Nephron (organoid): ENCODE measurements around the gene RUNX2.

Experiments
- H3K27ac Mint-ChIP-seq, 3 experiments: 2 replicates each; pipeline ENCODE4 v1.8.0; 2020; ENCODE audit warnings: mixed read lengths in 3 of 3, mild to moderate bottlenecking in 2 of 3, moderate library complexity in 1 of 3
- H3K27me3 Mint-ChIP-seq: 2 replicates; pipeline ENCODE4 v1.8.0; 2021; ENCODE audit warnings: low read depth, mild to moderate bottlenecking, moderate library complexity, mixed read lengths
- H3K36me3 Mint-ChIP-seq: 2 replicates; pipeline ENCODE4 v1.8.0; 2020; ENCODE audit warnings: low read depth, mixed read lengths
- H3K4me1 Mint-ChIP-seq: 2 replicates; pipeline ENCODE4 v1.8.0; 2020; ENCODE audit warnings: mixed read lengths
- H3K4me3 Mint-ChIP-seq, 3 experiments: 2 replicates each; pipeline ENCODE4 v1.8.0; 2020; ENCODE audit warnings: mild to moderate bottlenecking in 3 of 3, mixed read lengths in 3 of 3, moderate library complexity in 2 of 3
- H3K9me3 Mint-ChIP-seq: 2 replicates; pipeline ENCODE4 v1.8.0; 2020; ENCODE audit warnings: mixed read lengths
- TF ChIP-seq, protein P1 (sequence below), 3 experiments: fragments of 200-600 bp; sonication (generic); IDR thresholded peaks; one replicate each; pipeline ENCODE4 v1.5.0; 2021; ENCODE audit warnings: antibody characterized with exemption in 3 of 3; ENCODE audit not compliant: unreplicated experiment in 3 of 3

RUNX2 gene

DNA sequence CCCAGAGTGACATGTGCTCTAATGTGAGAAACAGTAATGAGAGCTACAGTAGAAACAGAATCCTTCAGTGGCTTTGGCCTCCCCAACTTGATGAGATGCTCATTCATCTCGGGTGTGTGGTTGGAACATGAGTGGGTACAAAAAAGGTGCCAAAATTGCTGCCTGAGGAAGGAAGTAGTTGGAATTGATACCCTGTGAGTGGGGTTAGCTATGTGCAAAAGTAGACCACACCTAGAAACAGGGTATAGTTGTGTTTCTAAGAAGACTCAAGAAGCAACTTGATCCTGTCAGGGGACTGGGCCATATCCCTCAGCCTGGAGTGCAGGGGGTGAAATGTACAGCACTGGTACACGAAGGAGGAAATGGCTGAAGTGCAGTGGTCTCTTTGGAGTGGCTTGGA, 256.0 kb downstream of the RUNX2 start:
- Mint-ChIP-seq H3K27ac (no peak overlapping the region), H3K4me3 (no peak overlapping the region), H3K27me3 (peaks cover 42% of the 10 kb centered on the region), H3K9me3 (peaks cover 15% of the 10 kb centered on the region), H3K4me1 (peaks cover 21% of the 10 kb centered on the region), H3K36me3 (no peaks in the 10 kb centered on the region)
- TF ChIP-seq, protein P1, sequence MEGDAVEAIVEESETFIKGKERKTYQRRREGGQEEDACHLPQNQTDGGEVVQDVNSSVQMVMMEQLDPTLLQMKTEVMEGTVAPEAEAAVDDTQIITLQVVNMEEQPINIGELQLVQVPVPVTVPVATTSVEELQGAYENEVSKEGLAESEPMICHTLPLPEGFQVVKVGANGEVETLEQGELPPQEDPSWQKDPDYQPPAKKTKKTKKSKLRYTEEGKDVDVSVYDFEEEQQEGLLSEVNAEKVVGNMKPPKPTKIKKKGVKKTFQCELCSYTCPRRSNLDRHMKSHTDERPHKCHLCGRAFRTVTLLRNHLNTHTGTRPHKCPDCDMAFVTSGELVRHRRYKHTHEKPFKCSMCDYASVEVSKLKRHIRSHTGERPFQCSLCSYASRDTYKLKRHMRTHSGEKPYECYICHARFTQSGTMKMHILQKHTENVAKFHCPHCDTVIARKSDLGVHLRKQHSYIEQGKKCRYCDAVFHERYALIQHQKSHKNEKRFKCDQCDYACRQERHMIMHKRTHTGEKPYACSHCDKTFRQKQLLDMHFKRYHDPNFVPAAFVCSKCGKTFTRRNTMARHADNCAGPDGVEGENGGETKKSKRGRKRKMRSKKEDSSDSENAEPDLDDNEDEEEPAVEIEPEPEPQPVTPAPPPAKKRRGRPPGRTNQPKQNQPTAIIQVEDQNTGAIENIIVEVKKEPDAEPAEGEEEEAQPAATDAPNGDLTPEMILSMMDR (IDR thresholded peaks at IDR 0.05; ENCODE audit: unreplicated experiment in 3 of 3), result no peak

GRCh38 chr6:45586216-45587171, 258.4 kb downstream of the RUNX2 start:
- H3K27ac Mint-ChIP-seq, result no peak overlapping the region
- H3K4me1 Mint-ChIP-seq, result peaks cover 44% of the 10 kb centered on the region
- H3K4me3 Mint-ChIP-seq, result no peak overlapping the region
- peaks cover 56% of the 10 kb centered on the region for H3K27me3 Mint-ChIP-seq
- peaks cover 12% of the 10 kb centered on the region for H3K9me3 Mint-ChIP-seq
- H3K36me3 Mint-ChIP-seq, result no peaks in the 10 kb centered on the region
- TF ChIP-seq, protein P1 (IDR thresholded peaks at IDR 0.05; ENCODE audit: unreplicated experiment in 3 of 3), result no peak

GRCh38 chr6:45587229-45588060, 259.3 kb downstream of the RUNX2 start:
- peaks cover 6% of the 10 kb centered on the region for H3K9me3 Mint-ChIP-seq
- peaks cover 54% of the 10 kb centered on the region for H3K4me1 Mint-ChIP-seq
- H3K36me3 Mint-ChIP-seq, result no peaks in the 10 kb centered on the region
- peaks cover 65% of the 10 kb centered on the region for H3K27me3 Mint-ChIP-seq
- no peak overlapping the region for H3K4me3 Mint-ChIP-seq
- no peak overlapping the region for H3K27ac Mint-ChIP-seq
- TF ChIP-seq, protein P1 (IDR thresholded peaks at IDR 0.05; ENCODE audit: unreplicated experiment in 3 of 3), result no peak

DNA sequence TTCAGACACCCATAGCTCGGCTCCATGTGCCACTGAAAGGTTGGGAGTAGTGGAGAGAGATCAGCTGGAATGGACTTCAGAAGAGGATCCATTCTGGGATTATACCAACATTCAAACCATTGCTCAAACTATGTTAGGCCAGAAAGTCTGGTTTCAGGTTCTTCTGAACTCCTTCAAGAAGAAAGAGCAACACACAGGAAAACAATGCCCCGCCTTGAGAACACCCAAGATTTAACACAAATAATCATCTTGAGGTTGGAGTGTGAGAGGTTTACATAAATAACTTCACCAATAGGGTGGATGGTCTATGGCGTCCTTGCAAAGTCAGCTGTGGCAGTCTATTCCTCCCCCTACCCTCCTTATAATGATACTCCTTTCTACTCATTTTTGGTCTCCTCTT, 261.2 kb downstream of the RUNX2 start:
- Mint-ChIP-seq H3K27ac (peak overlapping the region in 1 of 3 experiments; percentile 11), H3K9me3 (peaks cover 2% of the 10 kb centered on the region), H3K36me3 (no peaks in the 10 kb centered on the region), H3K27me3 (peaks cover 75% of the 10 kb centered on the region), H3K4me3 (no peak overlapping the region), H3K4me1 (peaks cover 62% of the 10 kb centered on the region)
- TF ChIP-seq, protein P1 (IDR thresholded peaks at IDR 0.05; ENCODE audit: unreplicated experiment in 3 of 3), result no peak

- Mint-ChIP-seq H3K4me3 (no peak overlapping the region), H3K36me3 (no peaks in the 10 kb centered on the region), H3K27ac (peak overlapping the region; percentile 76 to 86 (median 83)), H3K27me3 (peaks cover 77% of the 10 kb centered on the region), H3K4me1 (peaks cover 62% of the 10 kb centered on the region), H3K9me3 (no peaks in the 10 kb centered on the region)
- TF ChIP-seq, protein P1 (IDR thresholded peaks at IDR 0.05; ENCODE audit: unreplicated experiment in 3 of 3), result no peak
These were observed 262.1 kb downstream of the RUNX2 start for GRCh38 chr6:45590226-45590625.
